HCT116 (cell line): ENCODE measurements around the gene FAM20B. TPM values are rescaled to one million over a fixed set of nuclear protein-coding genes. Genes with fewer than 3 reads are reported as not detected.

Source experiments
- ATAC-seq: fragments of 200-7000 bp; cut with Tn5 transposase; 2 replicates; pipeline ENCODE4 v1.9.1; 2020; ENCODE audit warnings: mild to moderate bottlenecking, moderate library complexity
- BruUV-seq: library from RNA; stranded (reverse); fragments of 400-500 nt; replicated peaks from 2 replicates; lab custom pipeline; 2021; lab: Mats Ljungman, UMichigan
- CTCF ChIA-PET: fragments of 300-600 bp; sonication (Branson Sonifier 250); formaldehyde crosslinking; loops from one replicate; lab custom pipeline; 2021; ENCODE audit warnings: antibody characterized with exemption; lab: Charles Lee
- POLR2A ChIA-PET: fragments of 300-600, 350-600 bp; sonication (Branson Sonifier 250); formaldehyde crosslinking; loops from one replicate; lab custom pipeline; 2021; ENCODE audit warnings: antibody characterized with exemption; lab: Charles Lee
- RAD21 ChIA-PET, 2 experiments: fragments of 300-600 bp; sonication (Branson Sonifier 250); formaldehyde crosslinking; loops; one replicate each; lab custom pipeline; 2023; ENCODE audit warnings: low total read pairs in 2 of 2; ENCODE audit not compliant: uncharacterized antibody in 2 of 2, unreplicated experiment in 2 of 2, low non-redundant PET in 1 of 2; lab: Charles Lee
- DNase-seq: peaks from one replicate; pipeline ENCODE4 v3.0.0-alpha.2; 2010; ENCODE audit warnings: low read depth, low spot score
- H2AFZ ChIP-seq: fragments of 200-600 bp; shearing (Covaris generic), sonication (generic); 2 replicates; pipeline ENCODE4 v1.6.1; 2017; ENCODE audit warnings: low read depth, mixed run types, mixed read lengths, antibody characterized with exemption, low read length; ENCODE audit not compliant: poor library complexity, severe bottlenecking
- H3K27ac ChIP-seq: 2 replicates; pipeline ENCODE4 v1.5.1; 2012; ENCODE audit warnings: low read depth, low read length
- H3K27me3 ChIP-seq: fragments of 200-600 bp; sonication (generic); 2 replicates; pipeline ENCODE4 v1.6.1; 2016; ENCODE audit warnings: mixed run types, low read length, mixed read lengths; ENCODE audit not compliant: insufficient read depth
- H3K36me3 ChIP-seq, 2 experiments: fragments of 200-500 bp in 1 of 2; fragments of 200-600 bp in 1 of 2; sonication (Bioruptor generic) in 1 of 2; sonication (generic) in 1 of 2; 2 replicates each; pipeline versions ENCODE4 v1.5.1 to v1.6.1; 2014 to 2016; ENCODE audit warnings: low read length in 2 of 2, inconsistent platforms in 1 of 2, mixed read lengths in 1 of 2, mixed run types in 1 of 2; ENCODE audit not compliant: insufficient read depth in 2 of 2, control insufficient read depth in 1 of 2
- H3K4me1 ChIP-seq, 2 experiments: fragments of 200-600 bp in 1 of 2; sonication (generic) in 1 of 2; 2 replicates each; pipeline versions ENCODE4 v1.5.1 to v1.6.1; 2012 to 2017; ENCODE audit warnings: low read length in 2 of 2, inconsistent platforms in 1 of 2, mild to moderate bottlenecking in 1 of 2, mixed read lengths in 1 of 2, mixed run types in 1 of 2, moderate library complexity in 1 of 2; ENCODE audit not compliant: insufficient read depth in 2 of 2, control insufficient read depth in 1 of 2
- H3K4me2 ChIP-seq: fragments of 200-600 bp; sonication (generic); 2 replicates; pipeline ENCODE4 v1.6.1; 2017; ENCODE audit warnings: mixed run types, low read length, mixed read lengths
- H3K4me3 ChIP-seq, 2 experiments: fragments of 200-600 bp in 1 of 2; sonication (generic) in 1 of 2; replicated peaks in 1 of 2; 2 replicates each; pipeline ENCODE4 v1.5.1; 2011 to 2016; ENCODE audit warnings: low read length in 2 of 2, control low read depth in 1 of 2, low read depth in 1 of 2, mild to moderate bottlenecking in 1 of 2, mixed read lengths in 1 of 2, mixed run types in 1 of 2
- H3K79me2 ChIP-seq: fragments of 200-600 bp; sonication (generic); 2 replicates; pipeline ENCODE4 v1.6.1; 2017; ENCODE audit warnings: mild to moderate bottlenecking, mixed run types, low read length, moderate library complexity, mixed read lengths; ENCODE audit not compliant: insufficient read depth
- H3K9ac ChIP-seq: fragments of 200-600 bp; sonication (generic); 2 replicates; pipeline ENCODE4 v1.6.1; 2016; ENCODE audit warnings: low read length, mixed read lengths
- H3K9me2 ChIP-seq: fragments of 200-600 bp; sonication (generic), shearing (Covaris generic); 2 replicates; pipeline ENCODE4 v1.6.1; 2017; ENCODE audit warnings: mixed run types, mild to moderate bottlenecking, moderate library complexity; ENCODE audit not compliant: insufficient read depth
- H3K9me3 ChIP-seq, 2 experiments: fragments of 200-500 bp in 1 of 2; fragments of 200-600 bp in 1 of 2; sonication (Bioruptor generic) in 1 of 2; sonication (generic) in 1 of 2; 2 replicates each; pipeline ENCODE4 v1.6.1; 2014 to 2017; ENCODE audit warnings: low read length in 2 of 2, mixed read lengths in 2 of 2, inconsistent platforms in 1 of 2, low read depth in 1 of 2, mild to moderate bottlenecking in 1 of 2, mixed run types in 1 of 2, moderate library complexity in 1 of 2; ENCODE audit not compliant: control insufficient read depth in 1 of 2, insufficient read depth in 1 of 2
- H4K20me1 ChIP-seq: fragments of 200-600 bp; sonication (generic), shearing (Covaris generic); 2 replicates; pipeline ENCODE4 v1.6.1; 2017; ENCODE audit warnings: mixed run types, mild to moderate bottlenecking, moderate library complexity; ENCODE audit not compliant: insufficient read depth
- CEBPB ChIP-seq: IDR thresholded peaks from 2 replicates; pipeline ENCODE4 v1.6.1; 2012; ENCODE audit warnings: low read depth
- EGR1 ChIP-seq: IDR thresholded peaks from 2 replicates; pipeline ENCODE4 v1.6.1; 2012; ENCODE audit warnings: low read depth
- EZH2 ChIP-seq: fragments of 200-600 bp; sonication (generic); IDR thresholded peaks from 2 replicates; pipeline ENCODE4 v1.6.1; 2017; ENCODE audit warnings: antibody characterized with exemption, mixed run types
- EZH2phosphoT487 ChIP-seq: fragments of 200-600 bp; IDR thresholded peaks from 2 replicates; pipeline ENCODE4 v1.6.1; 2018; ENCODE audit warnings: antibody characterized with exemption, borderline replicate concordance
- JUND ChIP-seq: IDR thresholded peaks from 2 replicates; pipeline ENCODE4 v1.6.1; 2012
- MAX ChIP-seq: IDR thresholded peaks from 2 replicates; pipeline ENCODE4 v1.6.1; 2012
- POLR2A ChIP-seq: IDR thresholded peaks from 2 replicates; pipeline ENCODE4 v1.7.0; 2011; ENCODE audit warnings: borderline replicate concordance; ENCODE audit not compliant: insufficient read depth, insufficient read length; ENCODE audit errors: extremely low read depth
- POLR2AphosphoS5 ChIP-seq: IDR thresholded peaks from 2 replicates; pipeline ENCODE4 v1.6.1; 2011; ENCODE audit warnings: mild to moderate bottlenecking, low read depth, low read length, moderate library complexity
- RAD21 ChIP-seq: IDR thresholded peaks from 2 replicates; pipeline ENCODE4 v1.6.1; 2012; ENCODE audit warnings: low read depth, mild to moderate bottlenecking
- SP1 ChIP-seq: IDR thresholded peaks from 2 replicates; pipeline ENCODE4 v1.6.1; 2012; ENCODE audit warnings: low read depth
- SRF ChIP-seq: IDR thresholded peaks from 2 replicates; pipeline ENCODE4 v1.6.1; 2012; ENCODE audit warnings: low read depth
- TCF7L2 ChIP-seq: IDR thresholded peaks from 2 replicates; pipeline ENCODE4 v1.7.0; 2011; ENCODE audit warnings: borderline replicate concordance, inconsistent platforms; ENCODE audit not compliant: insufficient read depth, insufficient read length; ENCODE audit errors: extremely low read depth
- YY1 ChIP-seq: IDR thresholded peaks from 2 replicates; pipeline ENCODE4 v1.6.1; 2011; ENCODE audit warnings: low read length, low read depth, moderate library complexity, mild to moderate bottlenecking; ENCODE audit not compliant: insufficient replicate concordance; ENCODE audit errors: extremely low read depth
- ZBTB33 ChIP-seq: IDR thresholded peaks from 2 replicates; pipeline ENCODE4 v1.6.1; 2011; ENCODE audit warnings: mild to moderate bottlenecking, low read length, moderate library complexity; ENCODE audit not compliant: insufficient replicate concordance; ENCODE audit errors: extremely low read depth
- ZFX ChIP-seq: fragments of 450-650 bp; IDR thresholded peaks from 2 replicates; pipeline ENCODE4 v1.6.1; 2017
- ZNF274 ChIP-seq: fragments of 200-500 bp; sonication (Bioruptor generic); IDR thresholded peaks from 2 replicates; pipeline ENCODE4 v1.6.1; 2014; ENCODE audit warnings: mild to moderate bottlenecking, low read depth, low read length, inconsistent platforms
- intact Hi-C: fragments of 100-400 bp; cut with micrococcal nuclease; formaldehyde crosslinking; loops from 2 replicates; pipeline ENCODE4 v1.10.0; 2022
- total RNA-seq: library from RNA; stranded (reverse); gene quantifications from one replicate; pipeline ENCODE4 v1.2.1, GENCODE V29; 2021; ENCODE audit not compliant: unreplicated experiment

The FAM20B gene
- total RNA-seq, 1 experiment from 2014 or later: 36.7 TPM

- H3K4me2 ChIP-seq: no peak overlapping the region
- TF ChIP-seq TCF7L2: no peak
- TF ChIP-seq MAX: no peak
- H3K36me3 ChIP-seq: peaks cover 6 to 8% of the 10 kb centered on the region in 2 experiments
- POLR2A ChIA-PET: no interaction called here
- no peaks in the 10 kb centered on the region for H3K27me3 ChIP-seq
- RAD21 ChIA-PET: no interaction called here
- intact Hi-C loops: no loop called here
- H3K9ac ChIP-seq: no peak overlapping the region
- no peaks in the 10 kb centered on the region for H3K79me2 ChIP-seq
- H2AFZ ChIP-seq: no peak overlapping the region
- DNase-seq (no peak), ATAC-seq (no peak)
- BruUV-seq: no TSS peak
- CTCF ChIA-PET: no interaction called here
- no peaks in the 10 kb centered on the region for H4K20me1 ChIP-seq
- no peak overlapping the region for H3K27ac ChIP-seq
- H3K4me3 ChIP-seq: no peak overlapping the region
- H3K4me1 ChIP-seq: peaks cover 0 to 5% of the 10 kb centered on the region in 2 experiments; a peak in 1 of 4 replicates
- no peaks in the 10 kb centered on the region for H3K9me3 ChIP-seq
- H3K9me2 ChIP-seq: no peaks in the 10 kb centered on the region
These were observed 93.8 kb downstream of the FAM20B start for GRCh38 chr1:179119513-179119912.

GRCh38 chr1:179120736-179121135, 95.0 kb downstream of the FAM20B start:
- peaks cover 6 to 8% of the 10 kb centered on the region in 2 experiments for H3K36me3 ChIP-seq
- no peak overlapping the region for H3K4me2 ChIP-seq
- no TSS peak for BruUV-seq
- no peaks in the 10 kb centered on the region for H4K20me1 ChIP-seq
- no peak overlapping the region for H3K9ac ChIP-seq
- H2AFZ ChIP-seq: no peak overlapping the region
- ATAC-seq (no peak), DNase-seq (no peak)
- CTCF ChIA-PET: interaction anchor here (0.9 to 2.1 kb wide), 14 partner anchors 9 to 694 kb away, joined by 3 to 15 read pairs (median 4); partner anchors contain the start of gene SOAT1
- no peak overlapping the region for H3K4me3 ChIP-seq
- H3K9me2 ChIP-seq: no peaks in the 10 kb centered on the region
- no peaks in the 10 kb centered on the region for H3K27me3 ChIP-seq
- no peak overlapping the region for H3K27ac ChIP-seq
- H3K4me1 ChIP-seq: peaks cover 0 to 12% of the 10 kb centered on the region in 2 experiments; a peak in 1 of 4 replicates
- no peaks in the 10 kb centered on the region for H3K79me2 ChIP-seq
- no peak for TF ChIP-seq TCF7L2
- no peak for TF ChIP-seq YY1
- no peak for TF ChIP-seq EZH2phosphoT487
- TF ChIP-seq EGR1: no peak
- TF ChIP-seq SRF: no peak
- no peak for TF ChIP-seq ZBTB33
- TF ChIP-seq CEBPB: no peak
- TF ChIP-seq JUND: no peak
- no peak for TF ChIP-seq ZNF274
- no peak for TF ChIP-seq RAD21
- TF ChIP-seq SP1: no peak
- no peak for TF ChIP-seq POLR2A
- no peak for TF ChIP-seq ZFX
- no peak for TF ChIP-seq POLR2AphosphoS5
- no peak for TF ChIP-seq EZH2
- RAD21 ChIA-PET: interaction anchor here in 1 of 2 experiments (0.6 kb wide), 1 partner anchor 200 kb away, joined by 3 read pairs; no protein-coding TSS in a partner anchor
- POLR2A ChIA-PET: no interaction called here
- intact Hi-C loops: loop anchor here (1.0 to 2.0 kb wide), 2 partner anchors 74 to 172 kb away; no protein-coding TSS in a partner anchor
- no peaks in the 10 kb centered on the region for H3K9me3 ChIP-seq
